DOHH2 (cell line): ENCODE measurements around the gene FAM53B.

Source experiments
- H3F3A ChIP-seq: fragments of 200-600 bp; sonication (generic), shearing (Covaris generic); 2 replicates; pipeline ENCODE4 v1.6.0; 2016; ENCODE audit warnings: antibody characterized with exemption, mild to moderate bottlenecking; ENCODE audit not compliant: control insufficient read depth, insufficient read depth
- H3K27ac ChIP-seq: fragments of 200-600 bp; sonication (generic); 2 replicates; pipeline ENCODE4 v1.5.1; 2014; ENCODE audit warnings: low read depth, mild to moderate bottlenecking, low read length, moderate library complexity
- H3K27me3 ChIP-seq: fragments of 200-600 bp; sonication (generic); 2 replicates; pipeline ENCODE4 v1.6.1; 2014; ENCODE audit warnings: mild to moderate bottlenecking, low read length, mixed read lengths; ENCODE audit not compliant: control insufficient read depth
- H3K36me3 ChIP-seq: fragments of 200-600 bp; sonication (generic); 2 replicates; pipeline ENCODE4 v1.6.1; 2014; ENCODE audit warnings: mild to moderate bottlenecking, low read length, moderate library complexity, mixed read lengths; ENCODE audit not compliant: control insufficient read depth
- H3K4me1 ChIP-seq: fragments of 200-600 bp; sonication (generic); 2 replicates; pipeline ENCODE4 v1.6.1; 2014; ENCODE audit warnings: mild to moderate bottlenecking, low read length, mixed read lengths; ENCODE audit not compliant: control insufficient read depth
- H3K4me2 ChIP-seq: fragments of 200-600 bp; sonication (generic); 2 replicates; pipeline ENCODE4 v1.6.0; 2014; ENCODE audit warnings: mild to moderate bottlenecking, low read length, moderate library complexity
- H3K4me3 ChIP-seq: fragments of 200-600 bp; sonication (generic); 2 replicates; pipeline ENCODE4 v1.5.1; 2014; ENCODE audit warnings: mild to moderate bottlenecking, low read length, mixed read lengths
- H3K79me2 ChIP-seq: fragments of 200-600 bp; sonication (generic); 2 replicates; pipeline ENCODE4 v1.6.1; 2014; ENCODE audit warnings: mild to moderate bottlenecking, low read length, mixed read lengths; ENCODE audit not compliant: control insufficient read depth
- H3K9me2 ChIP-seq: fragments of 200-600 bp; sonication (generic); replicated peaks from 2 replicates; pipeline ENCODE4 v1.6.1; 2014; ENCODE audit warnings: mild to moderate bottlenecking, low read length, mixed read lengths; ENCODE audit not compliant: control insufficient read depth
- H3K9me3 ChIP-seq: fragments of 200-600 bp; sonication (generic); 2 replicates; pipeline ENCODE4 v1.6.1; 2014; ENCODE audit warnings: antibody characterized with exemption, low read length, mixed read lengths; ENCODE audit not compliant: control insufficient read depth, insufficient read depth
- H4K20me1 ChIP-seq: fragments of 200-600 bp; sonication (generic); 2 replicates; pipeline ENCODE4 v1.6.0; 2014; ENCODE audit warnings: low read depth, mild to moderate bottlenecking, antibody characterized with exemption, low read length, moderate library complexity; ENCODE audit not compliant: control insufficient read depth, insufficient read depth
- CTCF ChIP-seq: fragments of 200-600 bp; sonication (generic); IDR thresholded peaks from one replicate; pipeline ENCODE4 v1.5.1; 2014; ENCODE audit warnings: antibody characterized with exemption, mild to moderate bottlenecking, low read depth, low read length; ENCODE audit not compliant: poor library complexity, severe bottlenecking
- EZH2phosphoT487 ChIP-seq: fragments of 200-600 bp; sonication (generic); IDR thresholded peaks from 2 replicates; pipeline ENCODE4 v1.6.1; 2017; ENCODE audit warnings: borderline replicate concordance, mild to moderate bottlenecking, antibody characterized with exemption, low read length, moderate library complexity, mixed read lengths

Gene FAM53B

DNA sequence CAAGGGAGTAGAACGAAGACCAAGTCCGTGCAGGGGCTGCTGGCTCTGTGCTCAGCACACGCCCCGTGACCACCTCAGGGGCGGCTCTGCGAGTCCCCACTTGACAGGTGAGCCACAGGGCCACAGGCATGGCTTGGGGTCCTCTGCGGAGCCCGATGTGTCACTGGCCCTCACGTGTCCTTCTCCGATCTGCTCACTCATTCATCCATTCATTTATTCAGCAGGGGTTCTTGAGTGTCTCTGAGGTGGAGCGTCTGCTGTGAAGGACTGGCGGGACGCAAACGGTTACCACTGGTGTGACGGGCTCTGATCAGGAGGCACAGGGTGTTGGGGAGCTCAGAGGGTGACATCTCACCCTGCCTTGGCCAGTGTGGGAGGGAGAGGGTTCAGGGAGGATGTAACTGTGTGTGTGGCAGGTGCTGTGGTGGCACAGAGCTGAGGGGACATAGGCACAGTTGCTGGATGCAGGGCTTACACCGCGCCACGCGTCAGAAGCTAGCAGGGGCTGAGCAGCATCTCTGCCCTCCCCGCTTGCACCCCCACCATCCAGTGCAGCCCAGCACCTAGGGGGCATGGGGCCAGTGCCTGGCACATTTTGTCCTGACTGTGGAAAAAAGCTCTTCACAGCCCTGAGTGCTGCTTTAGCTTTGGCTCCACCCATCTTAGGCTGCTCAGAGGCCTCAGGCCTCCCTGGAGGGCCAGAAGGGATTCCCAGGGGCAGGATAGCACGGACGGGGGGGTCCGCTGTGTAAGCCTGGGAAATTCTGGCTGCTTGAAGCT is 165.8 kb downstream of the FAM53B start:
- H3K9me2 ChIP-seq: no peaks in the 10 kb centered on the region
- H3K79me2 ChIP-seq: no peaks in the 10 kb centered on the region
- no peak overlapping the region for H3K4me3 ChIP-seq
- H3K4me2 ChIP-seq: no peak overlapping the region
- H3K4me1 ChIP-seq: peaks cover 3% of the 10 kb centered on the region; the same call in 1 of the 2 replicates
- no peaks in the 10 kb centered on the region for H3K36me3 ChIP-seq
- H3K27ac ChIP-seq: no peak overlapping the region
- no peaks in the 10 kb centered on the region for H3K27me3 ChIP-seq
- H3K9me3 ChIP-seq: no peaks in the 10 kb centered on the region; the same call in 1 of the 2 replicates
- no peaks in the 10 kb centered on the region for H4K20me1 ChIP-seq
- TF ChIP-seq EZH2phosphoT487 (no peak), CTCF (no peak)
- H3F3A ChIP-seq: no peaks in the 10 kb centered on the region

DNA sequence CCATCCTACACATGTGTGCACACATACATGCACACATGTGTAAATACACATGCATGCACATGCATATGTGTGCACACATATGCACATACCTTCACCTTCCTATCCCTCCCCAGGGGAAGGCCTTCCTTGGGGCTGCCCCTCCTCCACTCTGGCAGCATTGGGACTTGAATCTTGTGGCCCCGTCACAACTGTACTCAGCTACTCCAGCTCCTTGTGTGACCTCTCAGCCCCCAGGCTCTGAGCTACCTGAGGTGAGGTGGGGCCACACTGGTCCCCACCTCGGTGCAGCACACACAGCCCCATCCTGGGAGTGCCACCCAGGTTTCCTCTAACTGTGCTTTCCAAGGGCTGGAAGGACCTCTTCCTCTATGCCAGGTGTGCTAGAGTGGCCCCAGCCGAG is 166.5 kb downstream of the FAM53B start:
- H3K9me2 ChIP-seq: no peaks in the 10 kb centered on the region
- H3F3A ChIP-seq: no peaks in the 10 kb centered on the region
- peaks cover 3% of the 10 kb centered on the region; the same call in 1 of the 2 replicates for H3K4me1 ChIP-seq
- no peaks in the 10 kb centered on the region for H4K20me1 ChIP-seq
- H3K9me3 ChIP-seq: no peaks in the 10 kb centered on the region; the same call in 1 of the 2 replicates
- no peak overlapping the region for H3K4me2 ChIP-seq
- no peak for TF ChIP-seq CTCF
- TF ChIP-seq EZH2phosphoT487: no peak
- no peaks in the 10 kb centered on the region for H3K79me2 ChIP-seq
- H3K27ac ChIP-seq: no peak overlapping the region
- no peaks in the 10 kb centered on the region for H3K27me3 ChIP-seq
- H3K36me3 ChIP-seq: no peaks in the 10 kb centered on the region
- H3K4me3 ChIP-seq: no peak overlapping the region

- H3K27ac ChIP-seq: no peak overlapping the region
- H3K4me2 ChIP-seq: no peak overlapping the region
- H3K9me2 ChIP-seq: no peaks in the 10 kb centered on the region
- H3K4me1 ChIP-seq: peaks cover 3% of the 10 kb centered on the region; the same call in 1 of the 2 replicates
- no peaks in the 10 kb centered on the region for H3F3A ChIP-seq
- H4K20me1 ChIP-seq: no peaks in the 10 kb centered on the region
- no peaks in the 10 kb centered on the region; the same call in 1 of the 2 replicates for H3K9me3 ChIP-seq
- no peaks in the 10 kb centered on the region for H3K36me3 ChIP-seq
- H3K27me3 ChIP-seq: no peaks in the 10 kb centered on the region
- no peak for TF ChIP-seq CTCF
- TF ChIP-seq EZH2phosphoT487: no peak
- H3K4me3 ChIP-seq: no peak overlapping the region
- H3K79me2 ChIP-seq: no peaks in the 10 kb centered on the region
Measured at GRCh38 chr10:124576526-124577420, 167.4 kb downstream of the FAM53B start.
